WTC11 (cell line): ENCODE data around the gene PCNX4. TPM values are rescaled to one million over a fixed set of nuclear protein-coding genes. Genes with fewer than 3 reads are reported as not detected.
A peak's percentile ranks its signal among the peaks of the same experiment; 100 is the strongest.

Experiments
- ATAC-seq: fragments of 200-7000 bp; cut with Tn5 transposase; 2 replicates; pipeline ENCODE4 v1.10.0; 2021; ENCODE audit warnings: mild to moderate bottlenecking, moderate library complexity
- CTCF ChIA-PET: fragments of 300-600 bp; sonication (Branson Sonifier 250); formaldehyde crosslinking; loops from one replicate; lab custom pipeline; 2021; ENCODE audit warnings: antibody characterized with exemption; lab: Charles Lee
- POLR2A ChIA-PET: fragments of 350-600 bp; sonication (Branson Sonifier 250); formaldehyde crosslinking; loops from one replicate; lab custom pipeline; 2021; ENCODE audit warnings: antibody characterized with exemption; lab: Charles Lee
- DNase-seq: peaks from one replicate; pipeline ENCODE4 v3.0.0; 2021; ENCODE audit warnings: low spot score
- H3K27ac Mint-ChIP-seq: 2 replicates; pipeline ENCODE4 v1.8.0; 2021; ENCODE audit warnings: mixed read lengths
- H3K27me3 Mint-ChIP-seq: 2 replicates; pipeline ENCODE4 v1.8.0; 2021; ENCODE audit warnings: low read depth, mild to moderate bottlenecking, moderate library complexity, mixed read lengths
- H3K36me3 Mint-ChIP-seq: 2 replicates; pipeline ENCODE4 v1.8.0; 2021; ENCODE audit warnings: mixed read lengths
- H3K4me1 Mint-ChIP-seq: 2 replicates; pipeline ENCODE4 v1.8.0; 2022; ENCODE audit warnings: mixed read lengths
- H3K4me3 Mint-ChIP-seq: 2 replicates; pipeline ENCODE4 v1.8.0; 2021; ENCODE audit warnings: mild to moderate bottlenecking, moderate library complexity, mixed read lengths
- H3K9me3 Mint-ChIP-seq: 2 replicates; pipeline ENCODE4 v1.8.0; 2021; ENCODE audit warnings: mixed read lengths
- CREM ChIP-seq: sonication (generic); formaldehyde crosslinking; IDR thresholded peaks from 2 replicates; pipeline ENCODE4 v1.8.1; 2022; ENCODE audit warnings: mild to moderate bottlenecking, missing genetic modification reagents, moderate library complexity
- FOXK1 ChIP-seq: sonication (generic); formaldehyde crosslinking; IDR thresholded peaks from 2 replicates; pipeline ENCODE4 v1.8.0; 2022; ENCODE audit warnings: mild to moderate bottlenecking, moderate library complexity, missing genetic modification reagents
- JAZF1 ChIP-seq: fragments of 250-450 bp; sonication (Bioruptor Pico); IDR thresholded peaks from 2 replicates; pipeline ENCODE4 v1.9.0; 2021; ENCODE audit warnings: moderate library complexity, mild to moderate bottlenecking, inconsistent platforms
- MXD4 ChIP-seq: fragments of 250-450 bp; sonication (Bioruptor Pico); IDR thresholded peaks from 2 replicates; pipeline ENCODE4 v1.8.0; 2021; ENCODE audit warnings: mild to moderate bottlenecking, moderate library complexity, borderline replicate concordance
- NR3C1 ChIP-seq: sonication (generic); formaldehyde crosslinking; conservative IDR thresholded peaks from 2 replicates; pipeline ENCODE4 v1.8.1; 2023; ENCODE audit warnings: low read depth, mild to moderate bottlenecking, missing genetic modification reagents
- SMAD4 ChIP-seq: sonication (generic); formaldehyde crosslinking; IDR thresholded peaks from 2 replicates; pipeline ENCODE4 v1.8.0; 2022; ENCODE audit warnings: mild to moderate bottlenecking, missing genetic modification reagents
- SOX15 ChIP-seq: fragments of 250-450 bp; sonication (Bioruptor Pico); IDR thresholded peaks from 2 replicates; pipeline ENCODE4 v1.9.0; 2021; ENCODE audit warnings: mild to moderate bottlenecking
- TEAD1 ChIP-seq: sonication (generic); formaldehyde crosslinking; IDR thresholded peaks from 2 replicates; pipeline ENCODE4 v1.8.0; 2022; ENCODE audit warnings: mild to moderate bottlenecking, missing genetic modification reagents
- TEAD4 ChIP-seq: sonication (generic); formaldehyde crosslinking; IDR thresholded peaks from 2 replicates; pipeline ENCODE4 v1.8.0; 2022; ENCODE audit warnings: mild to moderate bottlenecking, missing genetic modification reagents
- ZNF121 ChIP-seq: sonication (generic); formaldehyde crosslinking; IDR thresholded peaks from 2 replicates; pipeline ENCODE4 v1.8.0; 2023; ENCODE audit warnings: missing genetic modification reagents
- ZNF219 ChIP-seq: sonication (generic); formaldehyde crosslinking; IDR thresholded peaks from 2 replicates; pipeline ENCODE4 v1.8.0; 2023; ENCODE audit warnings: missing genetic modification reagents, mild to moderate bottlenecking, borderline replicate concordance
- ZNF263 ChIP-seq: sonication (generic); formaldehyde crosslinking; IDR thresholded peaks from 2 replicates; pipeline ENCODE4 v1.8.1; 2022; ENCODE audit warnings: low read depth, mild to moderate bottlenecking, moderate library complexity, missing genetic modification reagents
- total RNA-seq: library from RNA; stranded (reverse); gene quantifications from 3 replicates; pipeline ENCODE4 v1.2.3, GENCODE V29; 2021
- TF ChIP-seq, protein P1 (sequence below): sonication (generic); formaldehyde crosslinking; conservative IDR thresholded peaks from 2 replicates; pipeline ENCODE4 v1.8.1; 2023; ENCODE audit warnings: mild to moderate bottlenecking, low read depth, missing genetic modification reagents, moderate library complexity
- TF ChIP-seq, protein P2 (sequence below): fragments of 250-450 bp; sonication (Bioruptor Pico); IDR thresholded peaks from 2 replicates; pipeline ENCODE4 v1.9.0; 2021; ENCODE audit warnings: moderate library complexity, mild to moderate bottlenecking, inconsistent platforms, borderline replicate concordance
- TF ChIP-seq, protein P3 (sequence below): sonication (generic); formaldehyde crosslinking; IDR thresholded peaks from 2 replicates; pipeline ENCODE4 v1.8.1; 2023; ENCODE audit warnings: mild to moderate bottlenecking, missing genetic modification reagents, moderate library complexity
- TF ChIP-seq, protein P4 (sequence below): sonication (generic); formaldehyde crosslinking; IDR thresholded peaks from 2 replicates; pipeline ENCODE4 v1.8.1; 2022; ENCODE audit warnings: mild to moderate bottlenecking, missing genetic modification reagents, moderate library complexity, borderline replicate concordance
- TF ChIP-seq, protein P5 (sequence below): sonication (generic); formaldehyde crosslinking; IDR thresholded peaks from 2 replicates; pipeline ENCODE4 v1.8.1; 2022; ENCODE audit warnings: missing genetic modification reagents, borderline replicate concordance
- TF ChIP-seq, protein P6 (sequence below): sonication (generic); formaldehyde crosslinking; IDR thresholded peaks from 2 replicates; pipeline ENCODE4 v1.8.0; 2022; ENCODE audit warnings: missing genetic modification reagents

The PCNX4 gene
- total RNA-seq, 1 experiment from 2014 or later, result 31.7 TPM

DNA sequence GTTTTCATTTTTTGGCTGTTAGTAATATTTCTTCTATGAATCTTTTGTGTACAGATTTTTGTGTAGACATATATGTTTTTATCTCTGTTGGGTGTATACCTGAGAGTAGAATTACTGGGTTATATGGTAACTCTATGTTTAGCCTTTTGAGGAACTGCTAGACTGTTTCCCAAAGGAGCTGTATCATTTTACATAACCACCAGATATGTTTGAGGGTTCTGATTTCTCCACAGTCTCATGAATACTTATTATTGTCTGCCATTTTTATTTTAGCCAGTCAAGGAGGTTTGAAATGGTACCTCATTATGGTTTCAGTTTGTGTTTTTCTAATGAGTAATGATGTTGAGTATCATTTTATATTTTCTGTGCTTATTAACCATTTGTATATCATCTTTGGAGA, 1.9 kb downstream of the PCNX4 start:
- TF ChIP-seq, protein P1, sequence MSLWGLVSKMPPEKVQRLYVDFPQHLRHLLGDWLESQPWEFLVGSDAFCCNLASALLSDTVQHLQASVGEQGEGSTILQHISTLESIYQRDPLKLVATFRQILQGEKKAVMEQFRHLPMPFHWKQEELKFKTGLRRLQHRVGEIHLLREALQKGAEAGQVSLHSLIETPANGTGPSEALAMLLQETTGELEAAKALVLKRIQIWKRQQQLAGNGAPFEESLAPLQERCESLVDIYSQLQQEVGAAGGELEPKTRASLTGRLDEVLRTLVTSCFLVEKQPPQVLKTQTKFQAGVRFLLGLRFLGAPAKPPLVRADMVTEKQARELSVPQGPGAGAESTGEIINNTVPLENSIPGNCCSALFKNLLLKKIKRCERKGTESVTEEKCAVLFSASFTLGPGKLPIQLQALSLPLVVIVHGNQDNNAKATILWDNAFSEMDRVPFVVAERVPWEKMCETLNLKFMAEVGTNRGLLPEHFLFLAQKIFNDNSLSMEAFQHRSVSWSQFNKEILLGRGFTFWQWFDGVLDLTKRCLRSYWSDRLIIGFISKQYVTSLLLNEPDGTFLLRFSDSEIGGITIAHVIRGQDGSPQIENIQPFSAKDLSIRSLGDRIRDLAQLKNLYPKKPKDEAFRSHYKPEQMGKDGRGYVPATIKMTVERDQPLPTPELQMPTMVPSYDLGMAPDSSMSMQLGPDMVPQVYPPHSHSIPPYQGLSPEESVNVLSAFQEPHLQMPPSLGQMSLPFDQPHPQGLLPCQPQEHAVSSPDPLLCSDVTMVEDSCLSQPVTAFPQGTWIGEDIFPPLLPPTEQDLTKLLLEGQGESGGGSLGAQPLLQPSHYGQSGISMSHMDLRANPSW, result no peak
- TF ChIP-seq FOXK1 (CRISPR knock-in tag), result no peak
- no peak for TF ChIP-seq ZNF263 (CRISPR knock-in tag)
- TF ChIP-seq, protein P2, sequence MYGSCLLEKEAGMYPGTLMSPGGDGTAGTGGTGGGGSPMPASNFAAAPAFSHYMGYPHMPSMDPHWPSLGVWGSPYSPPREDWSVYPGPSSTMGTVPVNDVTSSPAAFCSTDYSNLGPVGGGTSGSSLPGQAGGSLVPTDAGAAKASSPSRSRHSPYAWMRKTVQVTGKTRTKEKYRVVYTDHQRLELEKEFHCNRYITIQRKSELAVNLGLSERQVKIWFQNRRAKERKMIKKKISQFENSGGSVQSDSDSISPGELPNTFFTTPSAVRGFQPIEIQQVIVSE (CRISPR knock-in tag), result no peak
- Mint-ChIP-seq H3K36me3 (peaks cover 16% of the 10 kb centered on the region), H3K9me3 (peaks cover 3% of the 10 kb centered on the region; the same call in 1 of the 2 replicates), H3K4me1 (peaks cover 34% of the 10 kb centered on the region), H3K27ac (no peak overlapping the region), H3K27me3 (no peaks in the 10 kb centered on the region; the same call in 1 of the 2 replicates), H3K4me3 (peak overlapping the region; percentile 88)
- CTCF ChIA-PET, result interaction anchor here (2.9 kb wide), 1 partner anchor 14 kb away, joined by 13 read pairs; no protein-coding TSS in a partner anchor
- no peak for ATAC-seq
- POLR2A ChIA-PET, result interaction anchor here (1.9 kb wide), 1 partner anchor 155 kb away, joined by 8 read pairs; the partner anchor contains the start of gene PPM1A
- no peak for DNase-seq

DNA sequence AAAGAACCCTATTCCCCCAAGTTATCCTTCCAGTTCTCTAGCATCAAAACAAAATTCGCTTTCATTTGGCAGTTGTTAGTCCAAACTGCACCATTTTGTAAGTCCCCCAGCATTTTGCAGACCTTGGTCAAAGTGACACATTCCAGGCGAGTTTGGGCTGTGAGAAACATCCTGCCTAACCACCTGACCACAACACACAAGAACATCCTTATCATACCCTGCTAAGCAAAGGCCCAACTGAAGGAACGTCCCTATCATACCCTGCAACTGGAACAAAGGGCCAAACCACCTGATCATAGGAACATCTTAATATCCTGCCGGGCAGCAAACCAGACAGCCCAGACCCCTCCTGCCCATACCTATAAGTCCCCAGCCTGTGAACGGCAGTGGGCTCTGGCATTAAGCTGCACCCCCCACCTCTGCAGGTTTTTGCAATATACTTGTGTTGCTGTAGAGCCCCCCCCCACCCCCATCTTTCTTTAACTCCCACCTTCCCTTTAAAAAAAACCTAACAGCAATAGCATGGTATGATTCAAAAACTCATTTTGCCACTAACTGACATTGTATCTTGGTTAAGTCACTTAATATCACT, 2.7 kb downstream of the PCNX4 start:
- no peak for DNase-seq
- Mint-ChIP-seq H3K4me1 (peaks cover 34% of the 10 kb centered on the region), H3K27me3 (no peaks in the 10 kb centered on the region; the same call in 1 of the 2 replicates), H3K27ac (peak overlapping the region; percentile 67), H3K4me3 (peak overlapping the region; percentile 88), H3K9me3 (peaks cover 3% of the 10 kb centered on the region; the same call in 1 of the 2 replicates), H3K36me3 (peaks cover 16% of the 10 kb centered on the region)
- ChIA-PET CTCF (no interaction called here), POLR2A (no interaction called here)
- 0 out of 2 replicates have a peak, but pooled peaks have one; percentile 2 for ATAC-seq
- TF ChIP-seq TEAD4 (CRISPR knock-in tag) (0 out of 2 replicates have a peak, but pooled peaks have one; percentile 39), TEAD1 (CRISPR knock-in tag) (peak; percentile 67; the same call in 1 of the 2 replicates)
- TF ChIP-seq, protein P3, sequence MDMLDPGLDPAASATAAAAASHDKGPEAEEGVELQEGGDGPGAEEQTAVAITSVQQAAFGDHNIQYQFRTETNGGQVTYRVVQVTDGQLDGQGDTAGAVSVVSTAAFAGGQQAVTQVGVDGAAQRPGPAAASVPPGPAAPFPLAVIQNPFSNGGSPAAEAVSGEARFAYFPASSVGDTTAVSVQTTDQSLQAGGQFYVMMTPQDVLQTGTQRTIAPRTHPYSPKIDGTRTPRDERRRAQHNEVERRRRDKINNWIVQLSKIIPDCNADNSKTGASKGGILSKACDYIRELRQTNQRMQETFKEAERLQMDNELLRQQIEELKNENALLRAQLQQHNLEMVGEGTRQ, result 0 out of 2 replicates have a peak, but pooled peaks have one; percentile 22
- TF ChIP-seq, protein P4, sequence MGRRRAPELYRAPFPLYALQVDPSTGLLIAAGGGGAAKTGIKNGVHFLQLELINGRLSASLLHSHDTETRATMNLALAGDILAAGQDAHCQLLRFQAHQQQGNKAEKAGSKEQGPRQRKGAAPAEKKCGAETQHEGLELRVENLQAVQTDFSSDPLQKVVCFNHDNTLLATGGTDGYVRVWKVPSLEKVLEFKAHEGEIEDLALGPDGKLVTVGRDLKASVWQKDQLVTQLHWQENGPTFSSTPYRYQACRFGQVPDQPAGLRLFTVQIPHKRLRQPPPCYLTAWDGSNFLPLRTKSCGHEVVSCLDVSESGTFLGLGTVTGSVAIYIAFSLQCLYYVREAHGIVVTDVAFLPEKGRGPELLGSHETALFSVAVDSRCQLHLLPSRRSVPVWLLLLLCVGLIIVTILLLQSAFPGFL (CRISPR knock-in tag), result no peak

DNA sequence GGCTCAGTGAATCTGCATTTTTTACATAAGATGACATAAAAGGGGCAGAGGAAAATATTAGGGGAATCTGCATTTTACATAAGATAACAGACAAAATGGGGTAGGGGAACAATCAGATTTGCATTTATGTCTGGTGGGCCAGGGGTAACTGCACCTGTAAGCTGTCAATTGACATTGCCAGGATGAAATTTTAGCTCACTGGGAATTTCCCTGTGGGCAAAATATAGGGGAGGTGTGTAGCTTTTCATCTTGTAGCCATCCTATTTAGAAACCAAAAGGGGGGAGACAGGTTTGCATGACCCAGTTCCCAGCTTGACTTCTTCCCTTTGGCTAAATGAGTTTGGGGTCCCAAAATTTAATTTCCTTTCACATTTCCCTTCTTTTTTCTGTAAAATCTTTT, 3.5 kb downstream of the PCNX4 start:
- H3K4me1 Mint-ChIP-seq, result peaks cover 34% of the 10 kb centered on the region
- no peak for TF ChIP-seq ZNF263 (CRISPR knock-in tag)
- TF ChIP-seq, protein P2 (CRISPR knock-in tag), result no peak
- no peak for TF ChIP-seq SOX15
- no peak for TF ChIP-seq MXD4 (CRISPR knock-in tag)
- TF ChIP-seq JAZF1, result no peak
- no peak for TF ChIP-seq ZNF121 (CRISPR knock-in tag)
- no peak for TF ChIP-seq CREM (CRISPR knock-in tag)
- no peak for TF ChIP-seq SMAD4 (CRISPR knock-in tag)
- no peak for TF ChIP-seq NR3C1 (CRISPR knock-in tag)
- TF ChIP-seq, protein P5, sequence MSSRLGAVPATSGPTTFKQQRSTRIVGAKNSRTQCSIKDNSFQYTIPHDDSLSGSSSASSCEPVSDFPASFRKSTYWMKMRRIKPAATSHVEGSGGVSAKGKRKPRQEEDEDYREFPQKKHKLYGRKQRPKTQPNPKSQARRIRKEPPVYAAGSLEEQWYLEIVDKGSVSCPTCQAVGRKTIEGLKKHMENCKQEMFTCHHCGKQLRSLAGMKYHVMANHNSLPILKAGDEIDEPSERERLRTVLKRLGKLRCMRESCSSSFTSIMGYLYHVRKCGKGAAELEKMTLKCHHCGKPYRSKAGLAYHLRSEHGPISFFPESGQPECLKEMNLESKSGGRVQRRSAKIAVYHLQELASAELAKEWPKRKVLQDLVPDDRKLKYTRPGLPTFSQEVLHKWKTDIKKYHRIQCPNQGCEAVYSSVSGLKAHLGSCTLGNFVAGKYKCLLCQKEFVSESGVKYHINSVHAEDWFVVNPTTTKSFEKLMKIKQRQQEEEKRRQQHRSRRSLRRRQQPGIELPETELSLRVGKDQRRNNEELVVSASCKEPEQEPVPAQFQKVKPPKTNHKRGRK (CRISPR knock-in tag), result no peak
- TF ChIP-seq TEAD4 (CRISPR knock-in tag), result no peak
- TF ChIP-seq, protein P6, sequence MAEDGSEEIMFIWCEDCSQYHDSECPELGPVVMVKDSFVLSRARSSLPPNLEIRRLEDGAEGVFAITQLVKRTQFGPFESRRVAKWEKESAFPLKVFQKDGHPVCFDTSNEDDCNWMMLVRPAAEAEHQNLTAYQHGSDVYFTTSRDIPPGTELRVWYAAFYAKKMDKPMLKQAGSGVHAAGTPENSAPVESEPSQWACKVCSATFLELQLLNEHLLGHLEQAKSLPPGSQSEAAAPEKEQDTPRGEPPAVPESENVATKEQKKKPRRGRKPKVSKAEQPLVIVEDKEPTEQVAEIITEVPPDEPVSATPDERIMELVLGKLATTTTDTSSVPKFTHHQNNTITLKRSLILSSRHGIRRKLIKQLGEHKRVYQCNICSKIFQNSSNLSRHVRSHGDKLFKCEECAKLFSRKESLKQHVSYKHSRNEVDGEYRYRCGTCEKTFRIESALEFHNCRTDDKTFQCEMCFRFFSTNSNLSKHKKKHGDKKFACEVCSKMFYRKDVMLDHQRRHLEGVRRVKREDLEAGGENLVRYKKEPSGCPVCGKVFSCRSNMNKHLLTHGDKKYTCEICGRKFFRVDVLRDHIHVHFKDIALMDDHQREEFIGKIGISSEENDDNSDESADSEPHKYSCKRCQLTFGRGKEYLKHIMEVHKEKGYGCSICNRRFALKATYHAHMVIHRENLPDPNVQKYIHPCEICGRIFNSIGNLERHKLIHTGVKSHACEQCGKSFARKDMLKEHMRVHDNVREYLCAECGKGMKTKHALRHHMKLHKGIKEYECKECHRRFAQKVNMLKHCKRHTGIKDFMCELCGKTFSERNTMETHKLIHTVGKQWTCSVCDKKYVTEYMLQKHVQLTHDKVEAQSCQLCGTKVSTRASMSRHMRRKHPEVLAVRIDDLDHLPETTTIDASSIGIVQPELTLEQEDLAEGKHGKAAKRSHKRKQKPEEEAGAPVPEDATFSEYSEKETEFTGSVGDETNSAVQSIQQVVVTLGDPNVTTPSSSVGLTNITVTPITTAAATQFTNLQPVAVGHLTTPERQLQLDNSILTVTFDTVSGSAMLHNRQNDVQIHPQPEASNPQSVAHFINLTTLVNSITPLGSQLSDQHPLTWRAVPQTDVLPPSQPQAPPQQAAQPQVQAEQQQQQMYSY, result no peak
- no peak for TF ChIP-seq ZNF219 (CRISPR knock-in tag)
- ATAC-seq (no peak), DNase-seq (no peak)
- H3K27ac Mint-ChIP-seq, result peak overlapping the region; percentile 11
- H3K27me3 Mint-ChIP-seq, result no peaks in the 10 kb centered on the region; the same call in 1 of the 2 replicates
- peak overlapping the region; percentile 6; the same call in 1 of the 2 replicates for H3K4me3 Mint-ChIP-seq
- POLR2A ChIA-PET, result no interaction called here
- H3K36me3 Mint-ChIP-seq, result peaks cover 19% of the 10 kb centered on the region
- peaks cover 3% of the 10 kb centered on the region; the same call in 1 of the 2 replicates for H3K9me3 Mint-ChIP-seq
- CTCF ChIA-PET, result interaction anchor here (1.0 kb wide), 1 partner anchor 130 kb away, joined by 3 read pairs; no protein-coding TSS in a partner anchor
